ENCODE data around the gene TAF11L3.

GRCh38 chr5:17477043-17477442 is 41.1 kb upstream of the TAF11L3 start:
- TF ChIP-seq CTCF (IDR thresholded peaks at IDR 0.05; ENCODE audit: low read length): no peak
- TF ChIP-seq EZH2phosphoT487 (IDR thresholded peaks at IDR 0.05; ENCODE audit: low read length): no peak
- no peak for TF ChIP-seq EZH2 (optimal IDR thresholded peaks at IDR 0.05; ENCODE audit: low read depth, low read length)

Data from MM.1S (cell line).